ENCODE results near the gene ATXN1. TPM values are rescaled to one million over a fixed set of nuclear protein-coding genes. Genes with fewer than 3 reads are reported as not detected.

Gene ATXN1
- total RNA-seq, 1 experiment from 2014 or later = 5.6 TPM

DNA sequence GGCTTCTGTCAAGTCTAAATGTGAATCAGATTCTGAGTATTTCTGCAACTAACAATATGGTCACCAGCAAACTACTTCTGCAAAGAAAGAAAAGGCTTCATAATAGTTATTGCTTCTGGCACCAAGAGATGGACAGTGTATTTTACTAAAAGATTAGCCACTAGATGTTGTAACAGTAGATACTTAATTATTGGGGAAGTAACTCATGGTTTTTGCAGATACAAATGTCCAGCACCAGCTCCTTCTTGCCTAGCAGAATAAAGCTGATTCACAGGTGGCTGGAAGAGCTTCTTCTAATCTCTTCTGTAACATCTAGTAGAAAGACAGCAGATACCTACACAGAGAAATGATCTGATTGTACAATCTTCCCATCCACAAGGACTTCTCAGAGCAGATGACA, 21.2 kb downstream of the ATXN1 start:
- no peak overlapping the region for H3K23ac ChIP-seq (ENCODE audit: insufficient read length, low read depth, low read length)
- no peak overlapping the region for H4K5ac ChIP-seq (ENCODE audit: insufficient read length, low read depth, low read length)
- H2BK120ac ChIP-seq (ENCODE audit: low read depth, low read length, poor library complexity, severe bottlenecking) = no peak overlapping the region
- H3K4ac ChIP-seq (ENCODE audit: low read depth, low read length) = no peak overlapping the region
- H2AK5ac ChIP-seq (ENCODE audit: insufficient read length, low read length) = no peak overlapping the region
- no peaks in the 10 kb centered on the region for H3K79me1 ChIP-seq (ENCODE audit: insufficient read depth, low read depth, low read length, poor library complexity, severe bottlenecking)
- H3K27ac Mint-ChIP-seq = no peak overlapping the region
- no peak overlapping the region for H3K56ac ChIP-seq (ENCODE audit: insufficient read length, low read depth, low read length)
- H3K9me3 ChIP-seq (ENCODE audit: control insufficient read depth, low read depth, low read length) = no peaks in the 10 kb centered on the region
- H2BK5ac ChIP-seq (ENCODE audit: insufficient read length, low read length) = no peak overlapping the region
- H2BK12ac ChIP-seq (ENCODE audit: insufficient read length, low read depth, low read length) = no peak overlapping the region
- no peak overlapping the region for H3K9ac ChIP-seq (ENCODE audit: extremely low read depth, insufficient read length, low read length)
- no peaks in the 10 kb centered on the region for H3K79me2 ChIP-seq (ENCODE audit: insufficient read depth, low read length)
- no peak overlapping the region for H3K14ac ChIP-seq (ENCODE audit: insufficient read depth, low read length)
- H3K23me2 ChIP-seq (ENCODE audit: insufficient read length, low read depth, low read length, poor library complexity, severe bottlenecking) = no peaks in the 10 kb centered on the region
- no peaks in the 10 kb centered on the region for H3K27me3 Mint-ChIP-seq (ENCODE audit: low read depth)
- no peaks in the 10 kb centered on the region; a peak in 1 of 5 replicates for H3K9me3 Mint-ChIP-seq
- no peak overlapping the region for H2BK20ac ChIP-seq (ENCODE audit: low read depth, low read length, poor library complexity, severe bottlenecking)
- H3K18ac ChIP-seq (ENCODE audit: insufficient read length, low read depth, low read length) = no peak overlapping the region
- no peaks in the 10 kb centered on the region for H3K36me3 Mint-ChIP-seq (ENCODE audit: insufficient read depth in 1 of 3, low read depth in 3 of 3)
- H4K91ac ChIP-seq (ENCODE audit: insufficient read length, low read depth, low read length) = no peak overlapping the region
- no peak overlapping the region for H3K4me2 ChIP-seq (ENCODE audit: insufficient read depth, insufficient read length, low read length)
- H3K4me1 ChIP-seq (ENCODE audit: insufficient read depth, low read length) = no peaks in the 10 kb centered on the region
- H4K8ac ChIP-seq (replicated peaks; ENCODE audit: insufficient read length, low read depth, low read length) = no peak overlapping the region
- TF ChIP-seq CTCF (conservative IDR thresholded peaks at IDR 0.05) = no peak
- H2AFZ ChIP-seq (ENCODE audit: low read length) = no peak overlapping the region
- no peaks in the 10 kb centered on the region for H3K27me3 ChIP-seq (ENCODE audit: insufficient read depth, low read length)
- no peak overlapping the region for H3K27ac ChIP-seq (ENCODE audit: insufficient read length, low read depth, low read length)
- H3K4me1 Mint-ChIP-seq = peaks cover 2 to 14% of the 10 kb centered on the region in 2 experiments
- no peaks in the 10 kb centered on the region for H4K20me1 ChIP-seq (ENCODE audit: control insufficient read depth, insufficient read depth, insufficient read length)
- H3T11ph ChIP-seq (ENCODE audit: low read length) = no peak overlapping the region
- H3K4me3 Mint-ChIP-seq = no peak overlapping the region
- no peak for DNase-seq
- H2BK15ac ChIP-seq (ENCODE audit: low read depth, low read length) = no peak overlapping the region
